Sigmoid colon (tissue), 7 donors: Measurements from ENCODE around the gene DHRS9. TPM values are rescaled to one million over a fixed set of nuclear protein-coding genes. Genes with fewer than 3 reads are reported as not detected.

Experiments used
- DNase-seq: peaks from one replicate; pipeline ENCODE4 v3.0.0-alpha.2; 2019
- H3K27ac ChIP-seq, 4 donors: fragments of 200-600 bp; sonication (generic); one replicate each; pipeline ENCODE4 v1.5.1; 2016 to 2019; ENCODE audit warnings: mild to moderate bottlenecking in 1 of 4
- H3K27me3 ChIP-seq, 3 donors: fragments of 200-600 bp; sonication (generic); one replicate each; pipeline ENCODE4 v1.5.1; 2019; ENCODE audit warnings: mild to moderate bottlenecking in 1 of 3
- H3K36me3 ChIP-seq, 4 donors: fragments of 200-600 bp; sonication (generic); one replicate each; pipeline ENCODE4 v1.5.1; 2016 to 2019
- H3K4me1 ChIP-seq, 4 donors: fragments of 200-600 bp; sonication (generic); one replicate each; pipeline ENCODE4 v1.5.1; 2017 to 2019
- H3K4me3 ChIP-seq, 4 donors: fragments of 200-600 bp; sonication (generic); one replicate each; pipeline ENCODE4 v1.5.1; 2017 to 2019; ENCODE audit warnings: mild to moderate bottlenecking in 2 of 4, moderate library complexity in 1 of 4
- H3K9me3 ChIP-seq, 4 donors: fragments of 200-600 bp in 3 of 4; sonication (generic) in 3 of 4; one replicate each; pipeline versions ENCODE4 v1.5.1 to v1.6.1; 2013 to 2019
- CTCF ChIP-seq, 4 experiments: fragments of 450-650 bp in 3 of 4; fragments of 200-600 bp in 1 of 4; IDR thresholded peaks; one replicate each; pipeline ENCODE4 v1.5.1; 2016 to 2019; ENCODE audit warnings: antibody characterized with exemption in 4 of 4, mild to moderate bottlenecking in 3 of 4, moderate library complexity in 2 of 4
- EP300 ChIP-seq, 4 donors: sonication (generic); formaldehyde crosslinking; IDR thresholded peaks; one replicate each; pipeline ENCODE4 v1.6.1; 2017; ENCODE audit warnings: antibody characterized with exemption in 4 of 4
- POLR2A ChIP-seq, 2 donors: fragments of 450-650 bp; IDR thresholded peaks; one replicate each; pipeline ENCODE4 v1.6.1; 2016; ENCODE audit warnings: antibody characterized with exemption in 2 of 2, mild to moderate bottlenecking in 2 of 2, moderate library complexity in 2 of 2
- POLR2AphosphoS5 ChIP-seq, 4 donors: sonication (generic); formaldehyde crosslinking; IDR thresholded peaks; one replicate each; pipeline ENCODE4 v1.6.1; 2017; ENCODE audit warnings: antibody characterized with exemption in 4 of 4
- WGBS, 2 donors: extraction: QIAGEN DNeasy Blood & Tissue Kit; methylation state at CpG; one replicate each; pipeline ENCODE4 v1.1.7; 2013; 5-methylcytosine and 5-hydroxymethylcytosine counted together
- intact Hi-C: fragments of 100-400 bp; cut with DNase I; formaldehyde crosslinking; loops from one replicate; pipeline ENCODE4 v1.15.1; 2023
- polyA plus RNA-seq, 3 donors: library from polyadenylated mRNA; stranded (reverse); fragments of 200-250 nt; gene quantifications; one replicate each; pipeline ENCODE4 v1.2.3, GENCODE V29; 2013
- total RNA-seq, 4 donors: library from RNA; depleted of rRNA; stranded (reverse); fragments of >200 nt; gene quantifications; one replicate each; pipeline ENCODE4 v1.1.0, GENCODE V29; 2016
- donor health status: healthy with polysubstance abuse.
- donor health status: Bipolar disorder and iron deficiency.
- donor health status: healthy.

Gene DHRS9
- total and polyA plus RNA-seq, 7 donors = 0.36 to 150 (median 1.3) TPM

DNA sequence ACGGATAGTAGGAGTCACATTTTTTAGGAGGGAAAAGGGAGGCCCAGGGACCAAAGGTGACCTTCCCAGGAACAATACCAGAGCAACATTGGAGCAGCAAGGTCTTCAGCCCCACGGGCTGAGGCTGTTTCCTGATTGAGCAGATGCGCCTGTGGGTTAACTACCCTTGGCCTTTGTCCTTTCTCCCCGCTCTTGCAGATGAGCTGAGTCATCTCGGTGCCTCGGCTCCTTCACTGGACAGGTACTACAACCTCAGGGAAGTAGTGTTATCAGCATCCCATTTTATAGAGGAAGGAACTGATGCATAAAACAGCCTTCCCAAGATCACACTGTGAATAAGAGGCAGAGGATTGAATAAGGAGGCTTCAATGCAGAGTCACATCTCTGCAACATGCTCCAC, 43.5 kb downstream of the DHRS9 start:
- no peak for DNase-seq
- 52 to 69% methylated on average over 6 of the region's 6 CpGs for WGBS, 2 donors
- no peak overlapping the region for H3K4me3 ChIP-seq
- no peaks in the 10 kb centered on the region for H3K36me3 ChIP-seq
- TF ChIP-seq EP300 (IDR thresholded peaks at IDR 0.05) (no peak), CTCF (IDR thresholded peaks at IDR 0.05) (no peak), POLR2AphosphoS5 (IDR thresholded peaks at IDR 0.05) (no peak), POLR2A (IDR thresholded peaks at IDR 0.05) (no peak)
- peaks cover 0 to 7% (median 0%) of the 10 kb centered on the region in 4 donors for H3K4me1 ChIP-seq
- no peaks in the 10 kb centered on the region for H3K27me3 ChIP-seq
- intact Hi-C loops = no loop called here
- H3K27ac ChIP-seq = no peak overlapping the region
- no peaks in the 10 kb centered on the region for H3K9me3 ChIP-seq

DNA sequence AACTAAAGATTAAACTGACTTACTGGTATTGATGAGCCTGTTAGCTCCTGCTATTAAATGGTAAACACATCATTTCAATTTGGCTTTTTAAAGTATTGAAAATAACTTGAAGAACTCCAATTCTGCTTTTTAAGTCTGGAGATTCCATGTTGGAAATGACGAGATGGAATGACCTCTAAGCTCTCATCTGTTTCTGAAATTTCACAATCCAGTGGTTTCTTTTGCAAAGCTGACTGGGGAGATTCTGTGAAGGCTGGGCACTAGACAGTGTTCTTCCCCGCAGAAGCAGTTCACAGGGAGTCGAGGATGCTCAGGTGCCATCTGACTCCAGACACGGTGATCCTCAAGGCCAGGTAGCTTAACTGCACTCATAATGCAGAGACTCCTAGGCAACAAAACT, 44.7 kb downstream of the DHRS9 start:
- no peak for TF ChIP-seq POLR2A (IDR thresholded peaks at IDR 0.05)
- Histone ChIP-seq H3K9me3 (no peaks in the 10 kb centered on the region), H3K36me3 (no peaks in the 10 kb centered on the region), H3K4me3 (no peak overlapping the region), H3K27ac (no peak overlapping the region), H3K4me1 (peaks cover 0 to 7% (median 0%) of the 10 kb centered on the region in 4 donors), H3K27me3 (no peaks in the 10 kb centered on the region)
- WGBS, 2 donors = 90 to 91% methylated on average over 4 of the region's 4 CpGs
- intact Hi-C loops = no loop called here
- DNase-seq = no peak

- Histone ChIP-seq H3K27ac (no peak overlapping the region), H3K9me3 (no peaks in the 10 kb centered on the region), H3K4me1 (no peaks in the 10 kb centered on the region), H3K27me3 (no peaks in the 10 kb centered on the region), H3K36me3 (no peaks in the 10 kb centered on the region), H3K4me3 (no peak overlapping the region)
- 52 to 68% methylated on average over 2 of the region's 2 CpGs for whole genome bisulfite sequencing, 2 donors
- DNase-seq = no peak
- TF ChIP-seq CTCF (IDR thresholded peaks at IDR 0.05) (no peak), POLR2AphosphoS5 (IDR thresholded peaks at IDR 0.05) (no peak), EP300 (IDR thresholded peaks at IDR 0.05) (no peak), POLR2A (IDR thresholded peaks at IDR 0.05) (no peak)
- intact Hi-C loops = no loop called here
Observed at GRCh38 chr2:169116327-169116726, 47.0 kb downstream of the DHRS9 start.

DNA sequence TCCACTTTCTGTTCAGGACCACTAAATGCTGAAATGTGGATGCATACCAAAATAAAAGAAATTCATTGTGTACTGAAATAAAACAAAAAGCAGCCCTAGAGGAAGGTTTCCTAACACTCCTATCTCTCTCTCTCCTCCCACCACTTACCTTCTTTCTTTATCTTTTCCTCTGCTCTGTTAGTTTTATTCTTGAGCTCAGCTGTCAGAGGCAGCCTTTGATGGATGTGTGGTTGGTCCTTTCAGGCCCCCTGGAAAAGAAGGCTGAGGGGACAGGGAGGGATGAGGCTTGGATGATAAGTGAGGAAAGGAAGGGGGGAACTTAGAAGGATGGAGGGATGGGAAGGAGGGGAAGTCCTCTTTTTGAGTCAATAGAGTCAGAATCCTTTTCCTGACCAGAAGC, 47.6 kb downstream of the DHRS9 start:
- DNase-seq = no peak
- no peak overlapping the region for H3K27ac ChIP-seq
- no peaks in the 10 kb centered on the region for H3K4me1 ChIP-seq
- H3K4me3 ChIP-seq = no peak overlapping the region
- no peaks in the 10 kb centered on the region for H3K36me3 ChIP-seq
- no peaks in the 10 kb centered on the region for H3K27me3 ChIP-seq
- H3K9me3 ChIP-seq = no peaks in the 10 kb centered on the region
- TF ChIP-seq EP300 (IDR thresholded peaks at IDR 0.05) (no peak), CTCF (IDR thresholded peaks at IDR 0.05) (no peak), POLR2AphosphoS5 (IDR thresholded peaks at IDR 0.05) (no peak), POLR2A (IDR thresholded peaks at IDR 0.05) (no peak)
- intact Hi-C loops = no loop called here

DNA sequence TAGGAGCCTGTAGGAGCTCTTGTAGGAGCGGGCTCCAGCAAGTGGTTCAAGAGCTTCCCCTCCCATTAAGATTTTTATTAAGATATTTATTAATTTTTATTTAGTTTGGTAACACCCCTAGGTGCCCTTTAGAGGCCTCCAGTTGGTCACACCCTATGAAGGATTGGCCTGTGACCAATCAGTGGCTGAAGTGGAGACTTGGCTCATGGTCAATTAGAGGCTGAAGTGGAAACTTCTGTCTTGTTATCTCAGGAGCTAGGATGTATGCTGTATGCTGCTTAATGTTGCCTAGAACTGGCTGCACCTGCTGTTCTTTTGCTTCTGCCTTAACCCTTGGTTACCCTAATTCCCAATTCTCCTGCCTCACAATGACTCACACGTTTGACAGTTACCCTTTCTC, 48.7 kb downstream of the DHRS9 start:
- no peaks in the 10 kb centered on the region for H3K9me3 ChIP-seq
- H3K36me3 ChIP-seq = no peaks in the 10 kb centered on the region
- intact Hi-C loops = no loop called here
- no peak overlapping the region for H3K27ac ChIP-seq
- 74 to 79% methylated on average over 2 of the region's 2 CpGs for WGBS, 2 donors
- H3K27me3 ChIP-seq = no peaks in the 10 kb centered on the region
- TF ChIP-seq EP300 (IDR thresholded peaks at IDR 0.05) (no peak), POLR2AphosphoS5 (IDR thresholded peaks at IDR 0.05) (no peak), POLR2A (IDR thresholded peaks at IDR 0.05) (no peak), CTCF (IDR thresholded peaks at IDR 0.05) (no peak)
- no peak for DNase-seq
- H3K4me1 ChIP-seq = no peaks in the 10 kb centered on the region
- H3K4me3 ChIP-seq = no peak overlapping the region
